Tibial nerve (tissue), 4 donors: ENCODE results near the gene KLHL40. TPM values are rescaled to one million over a fixed set of nuclear protein-coding genes. Genes with fewer than 3 reads are reported as not detected.

Experiments
- DNase-seq, 2 donors: peaks; one replicate each; pipeline ENCODE4 v3.0.0-alpha.2; 2019; ENCODE audit warnings: low spot score in 2 of 2
- H3K27ac ChIP-seq, 4 donors: fragments of 200-600 bp; sonication (generic) in 3 of 4; one replicate each; pipeline ENCODE4 v1.5.1; 2017 to 2019; ENCODE audit warnings: mild to moderate bottlenecking in 1 of 4
- H3K27me3 ChIP-seq, 2 donors: fragments of 200-600 bp; sonication (generic) in 1 of 2; one replicate each; pipeline versions ENCODE4 v1.5.1 to v1.6.0; 2017 to 2019
- H3K36me3 ChIP-seq, 3 donors: fragments of 200-600 bp; sonication (generic); one replicate each; pipeline ENCODE4 v1.5.1; 2018 to 2019
- H3K4me1 ChIP-seq, 4 donors: fragments of 200-600 bp; sonication (generic) in 3 of 4; one replicate each; pipeline ENCODE4 v1.5.1; 2017 to 2019
- H3K4me3 ChIP-seq, 4 donors: fragments of 200-600 bp; sonication (generic) in 3 of 4; one replicate each; pipeline ENCODE4 v1.5.1; 2017 to 2019; ENCODE audit warnings: mild to moderate bottlenecking in 1 of 4, moderate library complexity in 1 of 4
- H3K9me3 ChIP-seq, 4 donors: fragments of 200-600 bp; sonication (generic) in 3 of 4; one replicate each; pipeline ENCODE4 v1.5.1; 2017 to 2019
- EP300 ChIP-seq, 2 donors: sonication (generic); formaldehyde crosslinking; IDR thresholded peaks; one replicate each; pipeline ENCODE4 v1.6.1; 2017; ENCODE audit warnings: antibody characterized with exemption in 2 of 2, mild to moderate bottlenecking in 1 of 2
- POLR2A ChIP-seq, 2 donors: fragments of 450-650 bp; IDR thresholded peaks; one replicate each; pipeline ENCODE4 v1.6.1; 2017; ENCODE audit warnings: antibody characterized with exemption in 2 of 2, mild to moderate bottlenecking in 2 of 2, moderate library complexity in 2 of 2
- WGBS, 2 donors: methylation state at CpG; one replicate each; pipeline ENCODE4 v1.1.5; 2018; 5-methylcytosine and 5-hydroxymethylcytosine counted together
- total RNA-seq, 4 donors: library from RNA; depleted of rRNA; stranded (reverse); fragments of >200 nt; gene quantifications; one replicate each; pipeline ENCODE4 v1.1.0, GENCODE V29; 2016
- TF ChIP-seq, protein P1 (sequence below), 5 experiments: fragments of 200-600 bp in 3 of 5; fragments of 450-650 bp in 2 of 5; sonication (generic) in 3 of 5; IDR thresholded peaks; one replicate each; pipeline ENCODE4 v1.5.1; 2016 to 2019; ENCODE audit warnings: antibody characterized with exemption in 5 of 5, mild to moderate bottlenecking in 3 of 5, moderate library complexity in 2 of 5

Gene KLHL40
- total RNA-seq, 4 donors from 2014 or later = 0.42 TPM; not detected in 3

DNA sequence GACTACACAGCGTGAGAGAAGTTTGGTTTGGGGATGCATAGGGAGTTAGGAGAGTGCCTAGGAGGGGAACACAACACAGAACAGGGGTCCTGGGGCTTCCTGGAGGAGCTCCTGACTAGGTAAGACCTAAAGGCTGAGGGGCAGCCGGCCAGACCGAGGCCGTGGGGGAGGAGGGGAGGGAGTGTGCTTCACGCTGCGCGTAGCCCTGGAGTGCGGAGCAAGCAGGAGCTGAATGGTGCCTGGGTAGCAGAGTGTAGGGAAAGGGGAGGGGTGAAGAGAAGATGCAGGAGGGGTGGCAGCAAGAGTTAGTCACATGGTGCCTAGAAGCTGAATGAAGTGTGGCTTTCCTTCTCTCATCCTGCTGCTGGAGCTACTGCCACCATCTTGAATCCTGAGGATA, 49.7 kb downstream of the KLHL40 start:
- DNase-seq = no peak
- TF ChIP-seq, protein P1, sequence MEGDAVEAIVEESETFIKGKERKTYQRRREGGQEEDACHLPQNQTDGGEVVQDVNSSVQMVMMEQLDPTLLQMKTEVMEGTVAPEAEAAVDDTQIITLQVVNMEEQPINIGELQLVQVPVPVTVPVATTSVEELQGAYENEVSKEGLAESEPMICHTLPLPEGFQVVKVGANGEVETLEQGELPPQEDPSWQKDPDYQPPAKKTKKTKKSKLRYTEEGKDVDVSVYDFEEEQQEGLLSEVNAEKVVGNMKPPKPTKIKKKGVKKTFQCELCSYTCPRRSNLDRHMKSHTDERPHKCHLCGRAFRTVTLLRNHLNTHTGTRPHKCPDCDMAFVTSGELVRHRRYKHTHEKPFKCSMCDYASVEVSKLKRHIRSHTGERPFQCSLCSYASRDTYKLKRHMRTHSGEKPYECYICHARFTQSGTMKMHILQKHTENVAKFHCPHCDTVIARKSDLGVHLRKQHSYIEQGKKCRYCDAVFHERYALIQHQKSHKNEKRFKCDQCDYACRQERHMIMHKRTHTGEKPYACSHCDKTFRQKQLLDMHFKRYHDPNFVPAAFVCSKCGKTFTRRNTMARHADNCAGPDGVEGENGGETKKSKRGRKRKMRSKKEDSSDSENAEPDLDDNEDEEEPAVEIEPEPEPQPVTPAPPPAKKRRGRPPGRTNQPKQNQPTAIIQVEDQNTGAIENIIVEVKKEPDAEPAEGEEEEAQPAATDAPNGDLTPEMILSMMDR (IDR thresholded peaks at IDR 0.05) = no peak
- TF ChIP-seq EP300 (IDR thresholded peaks at IDR 0.05) (no peak), POLR2A (IDR thresholded peaks at IDR 0.05) (no peak)
- WGBS, 2 donors = 68 to 72% methylated on average over 8 of the region's 8 CpGs
- Histone ChIP-seq H3K4me3 (no peak overlapping the region), H3K36me3 (no peaks in the 10 kb centered on the region), H3K27ac (peak overlapping the region in 2 of 4 donors; percentile 86 to 95), H3K27me3 (no peaks in the 10 kb centered on the region), H3K4me1 (peaks cover 0 to 54% (median 0%) of the 10 kb centered on the region in 4 donors), H3K9me3 (no peaks in the 10 kb centered on the region)

DNA sequence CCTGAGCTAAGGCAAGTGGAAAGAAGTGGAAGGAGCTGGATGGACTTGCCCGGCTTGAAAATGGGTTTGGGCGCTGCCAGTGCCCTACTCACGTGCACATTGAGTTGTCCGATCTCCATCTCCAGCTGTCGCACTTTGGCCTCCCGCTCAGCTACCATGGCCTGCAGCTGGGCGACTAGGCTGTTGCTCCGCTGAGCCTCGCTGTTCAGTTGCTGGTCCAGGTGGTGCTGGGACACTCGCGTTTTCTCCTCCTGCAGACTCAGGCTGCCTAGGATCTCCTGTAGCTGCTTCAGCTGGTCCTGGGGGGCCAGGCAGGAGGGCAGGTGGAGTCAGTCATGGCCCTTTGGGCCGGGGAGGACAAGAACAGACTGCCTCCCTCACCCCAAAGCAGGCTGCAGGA, 50.3 kb downstream of the KLHL40 start:
- peaks cover 0 to 50% (median 0%) of the 10 kb centered on the region in 4 donors for H3K4me1 ChIP-seq
- WGBS, 2 donors = 92 to 94% methylated on average over 12 of the region's 12 CpGs
- H3K4me3 ChIP-seq = no peak overlapping the region
- no peak for DNase-seq
- no peaks in the 10 kb centered on the region for H3K27me3 ChIP-seq
- no peaks in the 10 kb centered on the region for H3K36me3 ChIP-seq
- peak overlapping the region in 1 of 4 donors; percentile 95 for H3K27ac ChIP-seq
- no peak for TF ChIP-seq POLR2A (IDR thresholded peaks at IDR 0.05)
- TF ChIP-seq, protein P1 (IDR thresholded peaks at IDR 0.05) = no peak
- no peak for TF ChIP-seq EP300 (IDR thresholded peaks at IDR 0.05)
- no peaks in the 10 kb centered on the region for H3K9me3 ChIP-seq

DNA sequence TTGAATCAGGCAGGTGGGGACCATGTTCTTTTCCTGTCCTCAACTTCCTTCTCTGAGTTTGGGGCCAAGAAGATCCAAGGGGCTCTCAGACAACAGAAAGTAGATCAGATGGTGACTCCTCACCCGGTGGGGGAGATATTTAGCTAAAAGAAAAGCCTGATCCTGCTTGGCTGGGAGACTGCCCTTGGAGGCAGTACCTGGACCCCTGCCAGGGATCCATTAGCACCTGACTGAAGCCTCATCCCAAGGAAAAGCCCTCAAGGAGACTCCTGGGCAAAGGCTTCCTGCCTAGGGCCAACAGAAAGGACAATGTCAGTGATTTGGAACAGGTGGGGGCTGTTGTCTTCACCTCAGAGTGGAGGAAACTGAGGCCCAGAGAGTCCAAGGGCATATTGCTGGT, 50.7 kb downstream of the KLHL40 start:
- no peak for DNase-seq
- no peaks in the 10 kb centered on the region for H3K27me3 ChIP-seq
- H3K9me3 ChIP-seq = no peaks in the 10 kb centered on the region
- 50 to 73% methylated on average over 1 of the region's 1 CpG for WGBS, 2 donors
- H3K36me3 ChIP-seq = no peaks in the 10 kb centered on the region
- H3K27ac ChIP-seq = peak overlapping the region in 1 of 4 donors; percentile 95
- H3K4me3 ChIP-seq = no peak overlapping the region
- TF ChIP-seq POLR2A (IDR thresholded peaks at IDR 0.05) (no peak), EP300 (IDR thresholded peaks at IDR 0.05) (no peak)
- TF ChIP-seq, protein P1 (IDR thresholded peaks at IDR 0.05) = no peak
- peaks cover 0 to 45% (median 0%) of the 10 kb centered on the region in 4 donors for H3K4me1 ChIP-seq

DNA sequence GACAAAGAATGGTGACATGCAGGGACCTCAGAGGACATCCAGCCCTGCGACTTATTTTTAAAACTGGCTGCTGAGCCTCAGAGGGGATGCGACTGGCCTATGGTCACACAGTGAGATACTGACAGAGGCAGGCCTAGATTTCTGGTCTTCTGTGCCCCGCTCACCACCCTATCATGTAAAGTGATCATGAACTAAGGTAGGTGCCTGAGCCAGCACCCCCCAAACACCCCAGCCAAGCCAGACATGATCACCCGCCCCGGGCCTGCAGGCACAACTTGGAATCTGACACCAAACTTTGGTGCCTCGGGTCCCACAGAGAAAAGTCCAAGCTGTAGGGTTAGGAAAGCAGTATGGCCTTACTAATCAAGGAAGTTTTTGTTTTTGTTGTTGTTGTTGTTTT, 51.2 kb downstream of the KLHL40 start:
- Histone ChIP-seq H3K9me3 (no peaks in the 10 kb centered on the region), H3K4me3 (no peak overlapping the region), H3K4me1 (peaks cover 0 to 41% (median 0%) of the 10 kb centered on the region in 4 donors), H3K27ac (no peak overlapping the region), H3K36me3 (no peaks in the 10 kb centered on the region), H3K27me3 (no peaks in the 10 kb centered on the region)
- TF ChIP-seq EP300 (IDR thresholded peaks at IDR 0.05) = no peak
- TF ChIP-seq, protein P1 (IDR thresholded peaks at IDR 0.05) = no peak
- TF ChIP-seq POLR2A (IDR thresholded peaks at IDR 0.05) = no peak
- 86% methylated on average over 6 of the region's 6 CpGs for WGBS, 2 donors
- DNase-seq = no peak

DNA sequence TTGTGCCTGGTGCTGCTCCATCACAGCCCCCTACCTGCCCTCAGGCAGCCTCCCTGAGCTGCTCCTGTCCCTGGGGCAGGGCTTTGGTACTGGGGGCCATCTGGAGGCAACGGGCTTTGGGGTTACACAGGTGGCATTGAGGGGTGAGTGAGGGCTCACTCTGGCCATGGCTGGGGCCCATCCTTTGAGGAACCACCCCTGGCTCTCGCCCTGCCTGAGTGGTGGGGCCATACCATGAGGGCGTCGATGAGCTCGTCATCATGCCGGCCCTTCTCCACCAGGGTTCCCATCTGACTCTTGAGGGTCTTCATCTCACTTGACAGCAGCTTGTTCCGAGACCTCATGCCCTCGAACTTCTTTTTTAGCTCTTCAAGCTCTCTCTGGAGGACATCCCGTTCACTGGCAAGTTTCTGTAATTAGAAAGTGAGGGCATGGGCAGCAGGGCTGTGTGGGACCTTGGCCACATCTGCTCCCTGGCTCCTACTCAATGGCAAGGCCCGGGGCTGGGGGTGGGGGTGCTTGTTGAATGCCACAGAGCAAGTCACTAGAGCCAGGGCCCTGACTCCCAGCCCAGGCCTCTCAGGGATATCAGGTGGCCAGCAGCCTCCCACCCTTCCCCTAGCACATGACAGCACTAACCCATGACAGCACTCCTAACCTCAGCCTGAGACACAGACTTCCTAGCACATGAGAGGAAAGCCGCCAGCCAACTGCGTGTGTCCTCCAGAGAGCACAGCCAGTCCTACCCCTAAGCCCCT, 54.2 kb downstream of the KLHL40 start:
- DNase-seq = no peak
- Histone ChIP-seq H3K4me1 (peaks cover 0 to 15% (median 5%) of the 10 kb centered on the region in 4 donors), H3K36me3 (no peaks in the 10 kb centered on the region), H3K27ac (peak overlapping the region; percentile 35 to 82 (median 56)), H3K4me3 (no peak overlapping the region), H3K9me3 (no peaks in the 10 kb centered on the region), H3K27me3 (no peaks in the 10 kb centered on the region)
- TF ChIP-seq, protein P1 (IDR thresholded peaks at IDR 0.05) = no peak
- peak in 1 of 2 donors; percentile 74 for TF ChIP-seq EP300 (IDR thresholded peaks at IDR 0.05)
- 80 to 86% methylated on average over 12 of the region's 12 CpGs for WGBS, 2 donors
